Upper lobe of right lung (tissue), 1 donor: ENCODE data around the gene ALPG. TPM values are rescaled to one million over a fixed set of nuclear protein-coding genes. Genes with fewer than 3 reads are reported as not detected.

Source experiments
- ATAC-seq: fragments of 200-7000 bp; cut with Tn5 transposase; one replicate; pipeline ENCODE4 v1.9.1; 2020; ENCODE audit warnings: mild to moderate bottlenecking, moderate library complexity
- DNase-seq: peaks from one replicate; pipeline ENCODE4 v3.0.0-alpha.2; 2020
- H3K27ac ChIP-seq: fragments of 200-600 bp; one replicate; pipeline ENCODE4 v1.8.0; 2022
- H3K27me3 ChIP-seq: fragments of 200-600 bp; one replicate; pipeline ENCODE4 v1.8.0; 2022; ENCODE audit warnings: mild to moderate bottlenecking
- H3K36me3 ChIP-seq: fragments of 200-600 bp; one replicate; pipeline ENCODE4 v1.8.0; 2022
- H3K4me1 ChIP-seq: fragments of 200-600 bp; one replicate; pipeline ENCODE4 v1.8.0; 2022
- H3K4me3 ChIP-seq: fragments of 200-600 bp; one replicate; pipeline ENCODE4 v1.8.0; 2022; ENCODE audit warnings: mild to moderate bottlenecking
- H3K9me3 ChIP-seq: fragments of 200-600 bp; one replicate; pipeline ENCODE4 v1.8.0; 2022
- CTCF ChIP-seq: fragments of 200-600 bp; IDR thresholded peaks from one replicate; pipeline ENCODE4 v1.8.0; 2022; ENCODE audit warnings: antibody characterized with exemption
- intact Hi-C: fragments of 100-400 bp; cut with DNase I; formaldehyde crosslinking; loops from one replicate; pipeline ENCODE4 v1.11.0; 2022
- total RNA-seq: library from RNA; stranded (reverse); fragmentation: NEBNext Ultra II Directional; extraction: Animal tissue kit (Norgen Biotek cat#: 25700); gene quantifications from one replicate; pipeline ENCODE4 v1.2.1, GENCODE V29; 2021
- donor health status: DM: no; HTN: yes; CAD: no; lungs with severe emphysema.

ALPG gene
- total RNA-seq, 1 donor from 2014 or later, result 0.49 TPM

GRCh38 chr2:232460171-232460570 is 53.5 kb downstream of the ALPG start:
- Histone ChIP-seq H3K4me3 (no peak overlapping the region), H3K27me3 (peaks cover 26% of the 10 kb centered on the region), H3K36me3 (no peaks in the 10 kb centered on the region), H3K9me3 (no peaks in the 10 kb centered on the region), H3K4me1 (no peaks in the 10 kb centered on the region), H3K27ac (no peak overlapping the region)
- intact Hi-C loops, result no loop called here
- no peak for DNase-seq
- TF ChIP-seq CTCF, result no peak
- ATAC-seq, result no peak

Other genes starting within 250 kb of the ALPG start
- gene ALPP, start 28.1 kb upstream of the ALPG start, total RNA-seq, result 9.5 TPM
- not detected for gene ALPI, start 49.3 kb downstream of the ALPG start, total RNA-seq
- gene ECEL1, start 81.0 kb downstream of the ALPG start, total RNA-seq, result not detected
- not detected for gene PRSS56, start 113.5 kb downstream of the ALPG start, total RNA-seq
- gene CHRND, start 119.3 kb downstream of the ALPG start, total RNA-seq, result not detected
- gene CHRNG, start 132.8 kb downstream of the ALPG start, total RNA-seq, result not detected
- gene TIGD1, start 143.7 kb downstream of the ALPG start, total RNA-seq, result 3.9 TPM
- gene EIF4E2, start 143.8 kb downstream of the ALPG start, total RNA-seq, result 68.0 TPM
- gene EFHD1, start 226.8 kb downstream of the ALPG start, total RNA-seq, result 10.7 TPM